ENCODE results near the gene COL28A1.

GRCh38 chr7:7315851-7316250 is 219.8 kb downstream of the COL28A1 start:
- TF ChIP-seq CTCF (IDR thresholded peaks at IDR 0.05) (no peak), POLR2A (IDR thresholded peaks at IDR 0.05) (no peak)

All from prostate gland (tissue), 2 donors.